HG02571 (cell line): ENCODE measurements around the gene PHYHD1.
A peak's percentile ranks its signal among the peaks of the same experiment; 100 is the strongest.

Experiments used
- ATAC-seq: cut with Tn5 transposase; IDR thresholded peaks from one replicate; pipeline ENCODE4 v1.9.1; 2021; ENCODE audit warnings: mild to moderate bottlenecking, moderate library complexity; ENCODE audit not compliant: unreplicated experiment

PHYHD1 gene

GRCh38 chr9:128899566-128900322 is 21.0 kb upstream of the PHYHD1 start:
- ATAC-seq: no peak

DNA sequence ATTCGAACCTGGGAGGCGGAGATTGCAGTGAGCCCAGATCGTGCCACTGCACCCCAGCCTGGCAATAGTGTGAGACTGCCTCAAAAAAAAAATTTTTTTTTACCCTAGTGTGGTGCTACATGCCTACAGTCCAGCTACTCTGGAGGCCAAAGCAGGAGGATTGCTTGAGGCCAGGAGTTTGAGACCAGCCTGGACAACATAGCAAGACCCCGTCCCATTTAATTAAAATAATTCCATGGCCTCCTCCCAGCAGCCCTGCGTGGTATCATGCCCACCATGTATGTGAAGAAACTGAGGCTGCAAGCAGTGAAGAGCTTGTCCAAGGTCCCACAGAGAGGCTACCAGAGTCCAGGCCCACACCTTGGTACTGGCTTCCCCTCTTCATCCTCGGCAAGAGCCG is 19.4 kb upstream of the PHYHD1 start:
- ATAC-seq: no peak

- ATAC-seq: no peak
Measured at GRCh38 chr9:128901822-128902221, 19.0 kb upstream of the PHYHD1 start.

DNA sequence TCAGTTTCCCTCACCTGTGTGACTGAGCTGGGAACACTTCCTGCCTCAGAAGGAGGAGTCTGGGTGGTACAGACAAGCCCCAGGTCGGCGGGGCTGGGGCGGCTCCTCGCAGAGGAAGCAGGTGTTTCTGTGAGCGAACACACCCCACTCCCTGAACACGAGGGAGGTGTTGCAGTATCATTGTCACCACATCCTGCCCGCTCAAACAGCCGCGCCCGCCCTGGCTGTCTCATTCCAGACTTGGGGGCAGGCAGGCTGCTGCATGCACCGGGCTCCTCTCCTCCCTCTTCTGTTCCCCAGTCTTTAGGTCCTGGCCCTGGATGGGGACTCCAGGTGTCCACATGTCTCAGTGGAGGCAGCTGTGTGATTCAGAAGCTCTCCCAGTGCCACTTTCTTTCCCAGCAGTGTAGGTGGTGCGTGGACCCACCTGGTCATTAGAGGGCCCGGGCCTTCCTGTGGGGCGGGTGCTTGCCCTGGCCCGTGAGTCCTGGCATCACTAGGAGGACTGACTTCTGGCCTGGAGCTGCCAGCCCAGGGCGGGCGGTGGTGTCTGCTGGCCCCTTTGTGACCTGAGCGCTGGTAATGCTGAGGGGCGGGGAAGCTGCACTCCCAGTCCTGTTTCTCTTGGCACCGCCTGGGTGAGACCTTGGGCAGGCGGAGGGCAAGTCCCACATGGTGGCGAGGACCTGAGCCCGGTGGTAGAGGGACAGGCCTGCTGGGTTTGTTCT is 18.3 kb upstream of the PHYHD1 start:
- ATAC-seq: peak; percentile 56

- ATAC-seq: no peak
Measured at GRCh38 chr9:128903079-128903461, 17.7 kb upstream of the PHYHD1 start.

DNA sequence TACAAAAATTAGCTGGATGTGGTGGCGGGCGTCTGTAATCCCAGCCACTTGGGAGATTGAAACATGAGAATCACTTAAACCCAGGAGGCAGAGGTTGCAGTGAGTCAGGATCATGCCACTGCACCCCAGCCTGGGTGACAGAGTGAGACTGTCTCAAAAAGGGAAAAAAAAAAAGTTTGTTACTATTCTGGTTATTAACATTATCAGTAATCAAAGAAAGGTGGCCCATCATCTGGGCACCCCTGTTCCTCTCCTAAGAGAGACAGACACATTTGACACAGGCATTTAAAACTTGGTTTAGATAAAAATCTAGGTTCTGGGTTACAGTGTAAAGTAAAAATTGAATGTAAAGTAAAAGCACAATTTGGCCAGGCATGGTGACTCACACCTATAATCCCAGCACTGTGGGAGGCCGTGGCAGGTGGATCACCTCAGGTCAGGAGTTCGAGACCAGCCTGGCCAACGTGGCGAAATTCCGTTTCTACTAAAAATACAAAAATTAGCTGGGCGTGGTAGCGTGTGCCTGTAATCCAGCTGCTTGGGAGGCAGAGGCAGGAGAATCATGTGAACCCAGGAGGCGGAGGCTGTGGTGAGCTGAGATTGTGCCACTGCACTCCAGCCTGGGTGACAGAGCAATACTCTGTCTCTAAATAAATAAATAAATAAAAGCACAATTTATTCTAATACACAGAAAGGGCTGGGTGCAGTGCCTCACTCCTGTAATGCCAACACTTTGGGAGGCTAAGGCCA is 16.7 kb upstream of the PHYHD1 start:
- ATAC-seq: no peak

- ATAC-seq: no peak
Measured at GRCh38 chr9:128905964-128906363, 14.8 kb upstream of the PHYHD1 start.

DNA sequence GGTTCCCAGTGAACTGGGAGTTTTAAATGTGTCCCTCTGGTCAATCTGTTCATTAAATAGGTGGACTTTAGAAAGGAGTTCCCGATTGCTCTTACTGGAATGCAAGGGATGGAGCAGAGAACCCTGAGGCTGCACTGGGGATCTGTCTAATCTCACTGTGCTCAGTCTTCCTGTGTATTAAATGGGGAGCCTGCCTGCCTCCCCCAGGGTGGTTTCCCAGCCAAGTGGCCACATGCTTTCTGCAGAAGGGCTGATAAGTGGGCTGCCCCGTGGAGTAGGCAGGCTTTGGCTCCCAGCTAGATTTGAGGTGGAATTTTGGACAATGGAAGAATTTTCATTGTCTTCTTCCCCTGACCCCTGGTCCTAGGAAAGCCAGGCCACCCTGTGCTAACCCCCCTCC is 14.0 kb upstream of the PHYHD1 start:
- no peak for ATAC-seq

GRCh38 chr9:128908372-128908771 is 12.4 kb upstream of the PHYHD1 start:
- ATAC-seq: no peak

GRCh38 chr9:128909859-128910258 is 10.9 kb upstream of the PHYHD1 start:
- no peak for ATAC-seq

- no peak for ATAC-seq
Measured at GRCh38 chr9:128910906-128911305, 9.9 kb upstream of the PHYHD1 start.

DNA sequence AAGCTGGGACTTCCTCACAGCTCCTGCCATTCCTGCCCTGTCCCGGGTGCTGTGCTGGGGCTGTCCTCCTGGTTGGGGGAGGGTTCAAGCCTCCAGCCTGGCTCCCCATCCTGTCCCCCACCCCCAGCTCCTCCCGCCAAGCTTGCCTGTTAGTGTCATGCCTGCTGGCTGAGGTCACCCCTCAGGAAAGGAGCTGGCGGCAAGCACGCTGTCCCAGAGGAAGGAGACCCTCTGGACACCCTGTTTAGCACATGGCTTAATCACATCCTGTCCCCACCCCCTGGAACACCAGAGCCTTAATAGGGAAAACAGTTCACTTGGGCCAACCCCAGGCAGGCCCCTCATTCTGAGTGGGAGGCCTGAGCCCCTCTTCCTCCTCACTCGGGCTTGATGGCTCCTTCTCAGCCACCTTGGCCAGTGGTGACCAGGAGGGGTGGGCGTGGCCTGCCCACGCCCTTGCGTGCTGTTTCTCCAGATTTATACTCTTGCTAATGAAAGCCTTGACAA is 9.2 kb upstream of the PHYHD1 start:
- ATAC-seq: no peak

DNA sequence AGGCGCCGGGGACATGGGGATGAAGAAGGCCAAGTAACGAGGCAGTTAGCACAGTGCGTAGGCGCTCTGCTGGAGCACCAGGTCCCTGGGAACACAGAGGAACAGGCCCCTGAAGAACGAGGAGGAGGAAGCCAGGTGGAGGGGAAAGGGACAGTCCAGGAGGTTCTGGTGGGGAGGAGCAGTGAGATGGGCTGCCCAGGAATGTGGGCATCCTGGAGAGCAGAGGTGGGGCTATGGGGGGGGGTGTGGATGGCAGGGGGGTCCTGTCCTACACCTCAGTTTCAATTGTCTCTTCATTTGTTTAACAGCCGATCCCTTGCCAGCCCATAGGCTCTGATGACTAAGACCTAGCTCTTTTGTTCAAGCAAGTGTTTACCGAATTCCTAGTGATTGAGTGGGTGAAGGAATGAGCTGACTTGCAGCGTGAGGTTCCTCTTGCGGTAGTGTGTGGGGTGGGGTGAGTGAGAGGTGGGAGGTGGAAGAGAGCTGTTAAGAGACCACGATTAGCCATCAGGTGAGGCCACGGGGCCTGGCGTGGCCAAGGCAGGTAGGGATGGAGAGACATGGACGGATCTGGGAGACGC is 8.4 kb upstream of the PHYHD1 start:
- ATAC-seq: no peak

- no peak for ATAC-seq
Measured at GRCh38 chr9:128913048-128913900, 7.5 kb upstream of the PHYHD1 start.

DNA sequence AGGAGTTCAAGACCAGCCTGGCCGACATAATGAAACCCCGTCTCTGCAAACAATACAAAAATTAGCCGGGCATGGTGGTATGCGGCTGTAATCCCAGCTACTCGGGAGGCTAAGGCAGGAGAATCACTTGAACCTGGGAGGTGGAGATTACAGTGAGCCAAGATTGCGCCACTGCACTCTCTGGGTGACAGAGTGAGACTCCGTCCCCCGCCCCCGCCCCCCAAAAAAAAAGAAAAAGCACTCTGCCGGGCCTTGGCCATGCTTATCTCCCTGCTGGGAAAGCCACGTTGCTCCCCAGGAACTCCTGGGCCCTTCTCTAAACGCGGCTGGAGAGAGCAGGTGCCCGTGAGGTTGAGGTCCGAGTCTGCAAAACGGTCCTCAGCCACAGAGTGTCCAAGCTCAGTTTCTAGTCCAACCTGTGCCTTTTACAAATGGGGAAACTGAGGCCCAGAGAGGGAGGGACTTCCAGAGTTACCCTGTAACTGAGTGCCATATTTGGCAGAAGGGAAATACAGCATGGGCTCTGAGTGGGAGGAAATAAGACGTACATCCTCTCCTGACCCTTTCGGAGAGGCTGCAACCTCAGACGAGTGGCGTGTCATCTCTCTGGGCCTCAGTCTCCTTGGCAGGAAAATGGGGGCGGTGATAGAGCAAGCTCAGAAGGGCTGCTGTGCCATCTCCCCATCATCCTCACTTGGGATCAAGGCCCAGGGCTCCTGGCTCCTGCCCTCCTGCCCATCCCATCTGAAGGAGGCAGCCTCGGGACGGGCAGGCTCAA is 6.6 kb upstream of the PHYHD1 start:
- ATAC-seq: no peak

DNA sequence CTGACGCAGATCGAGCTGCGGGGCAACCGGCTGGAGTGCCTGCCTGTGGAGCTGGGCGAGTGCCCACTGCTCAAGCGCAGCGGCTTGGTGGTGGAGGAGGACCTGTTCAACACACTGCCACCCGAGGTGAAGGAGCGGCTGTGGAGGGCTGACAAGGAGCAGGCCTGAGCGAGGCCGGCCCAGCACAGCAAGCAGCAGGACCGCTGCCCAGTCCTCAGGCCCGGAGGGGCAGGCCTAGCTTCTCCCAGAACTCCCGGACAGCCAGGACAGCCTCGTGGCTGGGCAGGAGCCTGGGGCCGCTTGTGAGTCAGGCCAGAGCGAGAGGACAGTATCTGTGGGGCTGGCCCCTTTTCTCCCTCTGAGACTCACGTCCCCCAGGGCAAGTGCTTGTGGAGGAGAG is 4.6 kb upstream of the PHYHD1 start:
- no peak for ATAC-seq

- ATAC-seq: no peak
Measured at GRCh38 chr9:128916745-128917144, 4.0 kb upstream of the PHYHD1 start.

- ATAC-seq: no peak
Measured at GRCh38 chr9:128917151-128917849, 3.5 kb upstream of the PHYHD1 start.

DNA sequence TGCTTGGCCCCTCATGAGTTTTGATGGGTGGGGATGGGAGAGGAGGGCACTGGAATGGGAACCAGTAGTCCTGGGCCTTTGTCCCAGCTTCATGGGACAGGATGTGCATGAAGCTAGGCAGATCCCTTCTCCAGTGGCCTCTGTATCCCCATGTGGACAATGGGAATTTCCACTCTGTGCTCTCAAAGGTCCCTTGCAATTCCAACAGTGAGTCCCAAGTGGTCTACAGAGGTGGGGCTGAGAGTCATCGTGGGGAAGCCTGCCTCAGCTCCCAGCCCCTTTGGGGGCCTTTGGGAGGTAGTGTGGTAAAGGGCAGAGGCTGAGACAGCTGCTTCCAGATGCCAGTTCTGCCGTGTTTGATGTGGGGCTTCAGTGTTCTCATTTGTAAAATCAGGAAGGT is 1.9 kb upstream of the PHYHD1 start:
- ATAC-seq: no peak
